HEK293 (cell line): ENCODE measurements around the gene ZDHHC3.

Experiments
- CTCF ChIA-PET: fragments of 350-600 bp; formaldehyde crosslinking; extraction: SDS; loops from one replicate; lab custom pipeline; 2021; ENCODE audit warnings: antibody characterized with exemption; lab: Yijun Ruan, JAX
- POLR2A ChIA-PET: fragments of 300-600 bp; formaldehyde crosslinking; extraction: SDS; loops from one replicate; lab custom pipeline; 2020; ENCODE audit warnings: antibody characterized with exemption, inconsistent platforms; lab: Yijun Ruan, JAX
- H3K27ac ChIP-seq: fragments of 200-500 bp; sonication (Bioruptor generic); 2 replicates; pipeline ENCODE4 v1.5.1; 2014; ENCODE audit warnings: low read depth, low read length, control low read depth, inconsistent platforms; ENCODE audit errors: extremely low read depth
- H3K36me3 ChIP-seq, 2 experiments: fragments of 200-500 bp in 1 of 2; sonication (Bioruptor generic) in 1 of 2; 1 replicate in 1 of 2; 2 replicates in 1 of 2; pipeline ENCODE4 v1.5.1; 2014 to 2017; ENCODE audit warnings: inconsistent platforms in 2 of 2, low read length in 2 of 2; ENCODE audit not compliant: control insufficient read depth in 2 of 2, insufficient read depth in 1 of 2
- H3K4me1 ChIP-seq: fragments of 200-500 bp; sonication (Bioruptor generic); 2 replicates; pipeline ENCODE4 v1.5.1; 2014; ENCODE audit warnings: mild to moderate bottlenecking, low read length, inconsistent platforms; ENCODE audit not compliant: control insufficient read depth, insufficient read depth
- H3K4me3 ChIP-seq: 2 replicates; pipeline ENCODE4 v1.5.1; 2011; ENCODE audit warnings: low read depth, mild to moderate bottlenecking, control low read depth, low read length, moderate library complexity
- H3K9me3 ChIP-seq: fragments of 200-500 bp; sonication (Bioruptor generic); 2 replicates; pipeline ENCODE4 v1.5.1; 2014; ENCODE audit warnings: low read depth, low read length, inconsistent platforms; ENCODE audit not compliant: control insufficient read depth, insufficient read depth
- CTCF ChIP-seq: fragments of 450-650 bp; formaldehyde crosslinking; IDR thresholded peaks from 2 replicates; pipeline ENCODE4 v1.5.1; 2016; ENCODE audit warnings: missing biosample characterization, missing genetic modification characterization
- PRDM6 ChIP-seq: fragments of 450-650 bp; formaldehyde crosslinking; IDR thresholded peaks from 2 replicates; pipeline ENCODE4 v1.5.1; 2017; ENCODE audit warnings: missing biosample characterization, missing genetic modification characterization
- WT1 ChIP-seq: fragments of 450-650 bp; formaldehyde crosslinking; IDR thresholded peaks from 2 replicates; pipeline ENCODE4 v1.5.1; 2016; ENCODE audit warnings: missing biosample characterization, missing genetic modification characterization
- ZBTB20 ChIP-seq: fragments of 450-650 bp; formaldehyde crosslinking; IDR thresholded peaks from 2 replicates; pipeline ENCODE4 v1.5.1; 2016; ENCODE audit warnings: missing biosample characterization, missing genetic modification characterization
- ZNF169 ChIP-seq: fragments of 450-650 bp; formaldehyde crosslinking; IDR thresholded peaks from 2 replicates; pipeline ENCODE4 v1.5.1; 2016; ENCODE audit warnings: missing biosample characterization, missing genetic modification characterization
- ZNF2 ChIP-seq: fragments of 450-650 bp; formaldehyde crosslinking; IDR thresholded peaks from 2 replicates; pipeline ENCODE4 v1.5.1; 2016; ENCODE audit warnings: missing biosample characterization, missing genetic modification characterization
- ZNF211 ChIP-seq: fragments of 450-650 bp; formaldehyde crosslinking; IDR thresholded peaks from 2 replicates; pipeline ENCODE4 v1.5.1; 2016; ENCODE audit warnings: low read depth, missing biosample characterization, missing genetic modification characterization
- ZNF239 ChIP-seq: fragments of 450-650 bp; formaldehyde crosslinking; IDR thresholded peaks from 2 replicates; pipeline ENCODE4 v1.5.1; 2016; ENCODE audit warnings: missing biosample characterization, missing genetic modification characterization
- ZNF266 ChIP-seq: fragments of 450-650 bp; formaldehyde crosslinking; IDR thresholded peaks from 2 replicates; pipeline ENCODE4 v1.5.1; 2016; ENCODE audit warnings: missing biosample characterization, missing genetic modification characterization, low read depth
- ZNF324 ChIP-seq: fragments of 450-650 bp; formaldehyde crosslinking; IDR thresholded peaks from 2 replicates; pipeline ENCODE4 v1.5.1; 2016; ENCODE audit warnings: missing biosample characterization, missing genetic modification characterization
- ZNF350 ChIP-seq: fragments of 450-650 bp; formaldehyde crosslinking; IDR thresholded peaks from 2 replicates; pipeline ENCODE4 v1.5.0; 2017; ENCODE audit warnings: missing biosample characterization, mild to moderate bottlenecking, missing genetic modification characterization
- ZNF362 ChIP-seq: fragments of 450-650 bp; formaldehyde crosslinking; IDR thresholded peaks from 2 replicates; pipeline ENCODE4 v1.5.1; 2016; ENCODE audit warnings: missing biosample characterization, missing genetic modification characterization
- ZNF398 ChIP-seq: fragments of 450-650 bp; formaldehyde crosslinking; IDR thresholded peaks from 2 replicates; pipeline ENCODE4 v1.5.1; 2017; ENCODE audit warnings: missing biosample characterization, missing genetic modification characterization
- ZNF548 ChIP-seq: fragments of 450-650 bp; formaldehyde crosslinking; IDR thresholded peaks from 2 replicates; pipeline ENCODE4 v1.5.1; 2016; ENCODE audit warnings: missing biosample characterization, missing genetic modification characterization
- ZNF549 ChIP-seq: fragments of 450-650 bp; IDR thresholded peaks from 2 replicates; pipeline ENCODE4 v1.5.1; 2018; ENCODE audit warnings: missing biosample characterization, missing genetic modification characterization, mild to moderate bottlenecking, inconsistent platforms, moderate library complexity
- ZNF585B ChIP-seq: fragments of 450-650 bp; formaldehyde crosslinking; IDR thresholded peaks from 2 replicates; pipeline ENCODE4 v1.5.1; 2016; ENCODE audit warnings: missing biosample characterization, missing genetic modification characterization
- ZNF623 ChIP-seq: fragments of 450-650 bp; formaldehyde crosslinking; IDR thresholded peaks from 2 replicates; pipeline ENCODE4 v1.5.1; 2016; ENCODE audit warnings: missing biosample characterization, missing genetic modification characterization
- ZSCAN18 ChIP-seq: fragments of 450-650 bp; formaldehyde crosslinking; IDR thresholded peaks from 2 replicates; pipeline ENCODE4 v1.5.1; 2016; ENCODE audit warnings: missing biosample characterization, missing genetic modification characterization
- ZSCAN30 ChIP-seq: fragments of 450-650 bp; IDR thresholded peaks from 2 replicates; pipeline ENCODE4 v1.5.1; 2018; ENCODE audit warnings: missing biosample characterization, mild to moderate bottlenecking, missing genetic modification characterization, moderate library complexity
- ZXDB ChIP-seq: fragments of 450-650 bp; formaldehyde crosslinking; IDR thresholded peaks from 2 replicates; pipeline ENCODE4 v1.5.1; 2016; ENCODE audit warnings: missing biosample characterization, missing genetic modification characterization

The ZDHHC3 gene

GRCh38 chr3:44877333-44877732 is 98.6 kb downstream of the ZDHHC3 start (continued):
- no peak for TF ChIP-seq ZNF239 (tag by site-specific recombination)

- H3K36me3 ChIP-seq: no peaks in the 10 kb centered on the region
- ChIA-PET POLR2A (no interaction called here), CTCF (no interaction called here)
- no peak for TF ChIP-seq ZNF2 (tag by site-specific recombination)
- no peak for TF ChIP-seq ZNF324 (tag by site-specific recombination)
- no peak for TF ChIP-seq PRDM6 (tag by site-specific recombination)
- no peak for TF ChIP-seq ZSCAN30 (tag by site-specific recombination)
- no peak for TF ChIP-seq ZNF350 (tag by site-specific recombination)
- TF ChIP-seq ZNF549: no peak
- no peak for TF ChIP-seq ZSCAN18 (tag by site-specific recombination)
- no peak for TF ChIP-seq ZNF585B (tag by site-specific recombination)
- no peak for TF ChIP-seq ZNF266
- TF ChIP-seq ZNF623 (tag by site-specific recombination): no peak
- no peak for TF ChIP-seq CTCF
- no peak for TF ChIP-seq ZBTB20
- TF ChIP-seq WT1 (tag by site-specific recombination): no peak
- TF ChIP-seq ZNF362 (tag by site-specific recombination): no peak
- no peak for TF ChIP-seq ZNF398 (tag by site-specific recombination)
- no peak for TF ChIP-seq ZNF548 (tag by site-specific recombination)
- TF ChIP-seq ZNF211: no peak
- no peak for TF ChIP-seq ZNF169
- no peak for TF ChIP-seq ZXDB (tag by site-specific recombination)
- H3K27ac ChIP-seq: no peak overlapping the region
- H3K4me3 ChIP-seq: no peak overlapping the region
- no peaks in the 10 kb centered on the region for H3K9me3 ChIP-seq
- no peaks in the 10 kb centered on the region for H3K4me1 ChIP-seq
Measured at GRCh38 chr3:44875596-44875995, 100.4 kb downstream of the ZDHHC3 start.
